ENCODE results near the gene EIF4G3.

- TF ChIP-seq, protein P1, sequence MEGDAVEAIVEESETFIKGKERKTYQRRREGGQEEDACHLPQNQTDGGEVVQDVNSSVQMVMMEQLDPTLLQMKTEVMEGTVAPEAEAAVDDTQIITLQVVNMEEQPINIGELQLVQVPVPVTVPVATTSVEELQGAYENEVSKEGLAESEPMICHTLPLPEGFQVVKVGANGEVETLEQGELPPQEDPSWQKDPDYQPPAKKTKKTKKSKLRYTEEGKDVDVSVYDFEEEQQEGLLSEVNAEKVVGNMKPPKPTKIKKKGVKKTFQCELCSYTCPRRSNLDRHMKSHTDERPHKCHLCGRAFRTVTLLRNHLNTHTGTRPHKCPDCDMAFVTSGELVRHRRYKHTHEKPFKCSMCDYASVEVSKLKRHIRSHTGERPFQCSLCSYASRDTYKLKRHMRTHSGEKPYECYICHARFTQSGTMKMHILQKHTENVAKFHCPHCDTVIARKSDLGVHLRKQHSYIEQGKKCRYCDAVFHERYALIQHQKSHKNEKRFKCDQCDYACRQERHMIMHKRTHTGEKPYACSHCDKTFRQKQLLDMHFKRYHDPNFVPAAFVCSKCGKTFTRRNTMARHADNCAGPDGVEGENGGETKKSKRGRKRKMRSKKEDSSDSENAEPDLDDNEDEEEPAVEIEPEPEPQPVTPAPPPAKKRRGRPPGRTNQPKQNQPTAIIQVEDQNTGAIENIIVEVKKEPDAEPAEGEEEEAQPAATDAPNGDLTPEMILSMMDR (IDR thresholded peaks at IDR 0.05): no peak
- TF ChIP-seq POLR2A (IDR thresholded peaks at IDR 0.05) (no peak), EP300 (IDR thresholded peaks at IDR 0.05) (no peak)
Measured at GRCh38 chr1:20887246-20887645, 289.5 kb downstream of the EIF4G3 start.
